ENCODE measurements around the gene KCNJ6. TPM values are rescaled to one million over a fixed set of nuclear protein-coding genes. Genes with fewer than 3 reads are reported as not detected.

Gene KCNJ6
- total and polyA plus RNA-seq, 9 of the 15 experiments (the other 6 are each of a cell fraction or from before 2014, with no cell fraction given), result 0.06 to 0.21 (median 0.13) TPM; not detected in 1

DNA sequence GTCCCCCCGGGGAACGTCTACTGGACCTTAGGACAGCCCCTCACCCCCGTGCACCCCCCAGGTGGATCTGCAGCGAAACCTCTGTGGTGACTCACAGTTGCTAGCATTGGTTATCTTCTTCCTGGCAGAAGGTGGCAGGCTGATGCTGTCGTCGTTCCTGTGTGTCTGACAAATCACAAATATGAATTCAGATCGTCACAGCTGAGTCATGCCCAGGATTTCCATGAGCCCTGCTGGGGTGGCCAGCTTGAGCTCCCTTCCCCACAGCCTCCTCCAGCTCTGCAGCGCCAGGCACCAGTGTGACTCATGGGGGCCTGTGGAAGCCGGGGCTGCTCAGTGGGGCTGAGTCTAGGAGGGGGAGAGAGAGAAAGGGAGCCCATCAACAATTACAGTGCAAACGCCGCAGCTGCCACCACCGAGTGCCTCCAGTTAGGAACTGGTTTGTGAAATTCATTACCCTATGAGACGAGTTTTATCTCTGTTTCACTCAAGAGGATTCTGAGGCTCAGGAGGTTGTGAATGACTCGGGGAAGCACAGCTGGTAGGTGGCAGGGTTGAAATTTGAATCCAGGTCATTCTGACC lies 351.8 kb downstream of the KCNJ6 start (continued):
- peak in 1 of 2 experiments; percentile 10; a peak in 1 of 4 replicates for TF ChIP-seq ZMIZ1 (IDR thresholded peaks at IDR 0.05; ENCODE audit: low read depth in 2 of 2, low read length in 2 of 2)
- TF ChIP-seq, protein P1, sequence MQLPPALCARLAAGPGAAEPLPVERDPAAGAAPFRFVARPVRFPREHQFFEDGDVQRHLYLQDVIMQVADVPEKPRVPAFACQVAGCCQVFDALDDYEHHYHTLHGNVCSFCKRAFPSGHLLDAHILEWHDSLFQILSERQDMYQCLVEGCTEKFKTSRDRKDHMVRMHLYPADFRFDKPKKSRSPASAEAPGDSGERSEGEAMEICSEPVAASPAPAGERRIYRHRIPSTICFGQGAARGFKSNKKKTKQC (CRISPR knock-in tag; IDR thresholded peaks at IDR 0.05), result no peak
- peak; percentile 91 for TF ChIP-seq ARID1B (IDR thresholded peaks at IDR 0.05)
- TF ChIP-seq CAMTA2 (CRISPR knock-in tag; conservative IDR thresholded peaks at IDR 0.05), result no peak
- no peak for TF ChIP-seq HNRNPH1 (optimal IDR thresholded peaks at IDR 0.05; ENCODE audit: low read depth, low read length)
- 0 out of 2 replicates have a peak, but pooled peaks have one; percentile 49 for TF ChIP-seq EHMT2 (IDR thresholded peaks at IDR 0.05)
- no peak for TF ChIP-seq ARID4B (CRISPR knock-in tag; IDR thresholded peaks at IDR 0.05)
- TF ChIP-seq, protein P2, sequence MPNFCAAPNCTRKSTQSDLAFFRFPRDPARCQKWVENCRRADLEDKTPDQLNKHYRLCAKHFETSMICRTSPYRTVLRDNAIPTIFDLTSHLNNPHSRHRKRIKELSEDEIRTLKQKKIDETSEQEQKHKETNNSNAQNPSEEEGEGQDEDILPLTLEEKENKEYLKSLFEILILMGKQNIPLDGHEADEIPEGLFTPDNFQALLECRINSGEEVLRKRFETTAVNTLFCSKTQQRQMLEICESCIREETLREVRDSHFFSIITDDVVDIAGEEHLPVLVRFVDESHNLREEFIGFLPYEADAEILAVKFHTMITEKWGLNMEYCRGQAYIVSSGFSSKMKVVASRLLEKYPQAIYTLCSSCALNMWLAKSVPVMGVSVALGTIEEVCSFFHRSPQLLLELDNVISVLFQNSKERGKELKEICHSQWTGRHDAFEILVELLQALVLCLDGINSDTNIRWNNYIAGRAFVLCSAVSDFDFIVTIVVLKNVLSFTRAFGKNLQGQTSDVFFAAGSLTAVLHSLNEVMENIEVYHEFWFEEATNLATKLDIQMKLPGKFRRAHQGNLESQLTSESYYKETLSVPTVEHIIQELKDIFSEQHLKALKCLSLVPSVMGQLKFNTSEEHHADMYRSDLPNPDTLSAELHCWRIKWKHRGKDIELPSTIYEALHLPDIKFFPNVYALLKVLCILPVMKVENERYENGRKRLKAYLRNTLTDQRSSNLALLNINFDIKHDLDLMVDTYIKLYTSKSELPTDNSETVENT (CRISPR knock-in tag; IDR thresholded peaks at IDR 0.05), result no peak
- TF ChIP-seq ZNF445 (CRISPR knock-in tag; IDR thresholded peaks at IDR 0.05; ENCODE audit: low read depth), result no peak
- no peak for TF ChIP-seq FOXJ2 (tag; IDR thresholded peaks at IDR 0.05)
- TF ChIP-seq, protein P3, sequence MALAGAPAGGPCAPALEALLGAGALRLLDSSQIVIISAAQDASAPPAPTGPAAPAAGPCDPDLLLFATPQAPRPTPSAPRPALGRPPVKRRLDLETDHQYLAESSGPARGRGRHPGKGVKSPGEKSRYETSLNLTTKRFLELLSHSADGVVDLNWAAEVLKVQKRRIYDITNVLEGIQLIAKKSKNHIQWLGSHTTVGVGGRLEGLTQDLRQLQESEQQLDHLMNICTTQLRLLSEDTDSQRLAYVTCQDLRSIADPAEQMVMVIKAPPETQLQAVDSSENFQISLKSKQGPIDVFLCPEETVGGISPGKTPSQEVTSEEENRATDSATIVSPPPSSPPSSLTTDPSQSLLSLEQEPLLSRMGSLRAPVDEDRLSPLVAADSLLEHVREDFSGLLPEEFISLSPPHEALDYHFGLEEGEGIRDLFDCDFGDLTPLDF (CRISPR knock-in tag; IDR thresholded peaks at IDR 0.05), result no peak
- TF ChIP-seq ZNF668 (CRISPR knock-in tag; IDR thresholded peaks at IDR 0.05), result no peak
- no peak for TF ChIP-seq RBM15 (IDR thresholded peaks at IDR 0.05; ENCODE audit: insufficient read depth, low read length)
- TF ChIP-seq ZEB2 (IDR thresholded peaks at IDR 0.05), result peak; percentile 88
- TF ChIP-seq U2AF2 (optimal IDR thresholded peaks at IDR 0.05; ENCODE audit: low read depth, low read length), result no peak
- no peak for TF ChIP-seq CSDE1 (IDR thresholded peaks at IDR 0.05)

Measured in K562 (cell line).